Measurements from ENCODE around the gene CEP19. TPM values are rescaled to one million over a fixed set of nuclear protein-coding genes. Genes with fewer than 3 reads are reported as not detected.

The CEP19 gene
- polyA plus RNA-seq, 1 donor (not counting 4 experiments of a cell fraction or from before 2014, with no cell fraction given) = 3.1 TPM

DNA sequence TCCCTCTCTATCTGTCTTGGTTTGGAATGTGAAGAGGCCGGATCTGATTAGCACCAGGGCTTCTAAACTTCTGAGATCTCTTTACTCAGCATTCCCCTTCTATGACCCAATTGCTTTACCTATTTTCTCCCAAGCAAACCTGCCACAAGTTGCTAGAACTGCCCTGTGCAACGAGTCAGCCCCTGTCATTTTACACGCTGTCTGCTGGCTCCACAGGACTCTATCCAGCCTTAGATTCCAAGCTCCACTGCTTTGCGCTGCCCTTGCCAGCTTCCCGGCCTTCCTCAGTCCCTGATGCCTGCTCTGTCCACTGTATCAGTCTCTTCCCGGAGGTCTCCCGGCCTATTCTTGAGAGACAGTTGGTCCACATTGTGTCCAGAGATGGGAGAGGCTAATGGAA is 12.3 kb downstream of the CEP19 start:
- no peak overlapping the region for H3K4me3 ChIP-seq (ENCODE audit: control insufficient read depth in 2 of 3, extremely low read depth in 1 of 3, insufficient read depth in 2 of 3, low read depth in 1 of 3, low read length in 3 of 3)
- H4K20me1 ChIP-seq (ENCODE audit: control insufficient read depth, extremely low read depth, insufficient read depth, low read length) = no peaks in the 10 kb centered on the region
- no peak overlapping the region for H3K9ac ChIP-seq (ENCODE audit: control insufficient read depth, extremely low read depth, insufficient read depth, low read length)
- H3K9me1 ChIP-seq (ENCODE audit: control insufficient read depth, extremely low read depth, insufficient read depth, low read length) = no peaks in the 10 kb centered on the region
- H2AFZ ChIP-seq (ENCODE audit: control insufficient read depth, low read length) = no peak overlapping the region
- no peak overlapping the region for H3K4me2 ChIP-seq (ENCODE audit: control insufficient read depth, extremely low read depth, insufficient read depth, low read depth, low read length)
- DNase-seq (ENCODE audit: low read depth, low spot score) = no peak
- H3K9me3 ChIP-seq (ENCODE audit: control insufficient read depth, low read depth, low read length) = no peaks in the 10 kb centered on the region
- H3K27me3 ChIP-seq (ENCODE audit: control insufficient read depth, extremely low read depth, insufficient read depth, low read length) = no peaks in the 10 kb centered on the region
- FAIRE-seq = no peak
- TF ChIP-seq EZH2 (IDR thresholded peaks at IDR 0.05; ENCODE audit: low read length) (no peak), CTCF (optimal IDR thresholded peaks at IDR 0.05 in 1 of 3, IDR thresholded peaks at IDR 0.05 in 1 of 3, conservative IDR thresholded peaks at IDR 0.05 in 1 of 3; ENCODE audit: extremely low read depth in 1 of 3, insufficient read depth in 2 of 3, low read length in 3 of 3) (no peak)
- H3K27ac ChIP-seq (ENCODE audit: control insufficient read depth, insufficient read depth, low read length) = no peak overlapping the region
- H3K79me2 ChIP-seq (ENCODE audit: control insufficient read depth, insufficient read depth, low read length) = no peaks in the 10 kb centered on the region
- H3K4me1 ChIP-seq (ENCODE audit: control insufficient read depth, extremely low read depth, insufficient read depth, low read length) = no peaks in the 10 kb centered on the region
- dilution Hi-C loops (cut with MboI; ENCODE audit: extremely low pct_ligation_motif_present, low sequenced_read_pairs) = no loop called here
- H3K36me3 ChIP-seq (ENCODE audit: control insufficient read depth in 2 of 2, extremely low read depth in 1 of 2, insufficient read depth in 2 of 2, low read length in 2 of 2) = no peaks in the 10 kb centered on the region

GRCh38 chr3:196697270-196697669 is 14.8 kb downstream of the CEP19 start:
- H2AFZ ChIP-seq (ENCODE audit: control insufficient read depth, low read length) = no peak overlapping the region
- H4K20me1 ChIP-seq (ENCODE audit: control insufficient read depth, extremely low read depth, insufficient read depth, low read length) = no peaks in the 10 kb centered on the region
- H3K36me3 ChIP-seq (ENCODE audit: control insufficient read depth in 2 of 2, extremely low read depth in 1 of 2, insufficient read depth in 2 of 2, low read length in 2 of 2) = no peaks in the 10 kb centered on the region
- H3K4me3 ChIP-seq (ENCODE audit: control insufficient read depth in 2 of 3, extremely low read depth in 1 of 3, insufficient read depth in 2 of 3, low read depth in 1 of 3, low read length in 3 of 3) = no peak overlapping the region
- H3K27me3 ChIP-seq (ENCODE audit: control insufficient read depth, extremely low read depth, insufficient read depth, low read length) = no peaks in the 10 kb centered on the region
- H3K9ac ChIP-seq (ENCODE audit: control insufficient read depth, extremely low read depth, insufficient read depth, low read length) = no peak overlapping the region
- TF ChIP-seq EZH2 (IDR thresholded peaks at IDR 0.05; ENCODE audit: low read length) (no peak), CTCF (optimal IDR thresholded peaks at IDR 0.05 in 1 of 3, IDR thresholded peaks at IDR 0.05 in 1 of 3, conservative IDR thresholded peaks at IDR 0.05 in 1 of 3; ENCODE audit: extremely low read depth in 1 of 3, insufficient read depth in 2 of 3, low read length in 3 of 3) (no peak)
- dilution Hi-C loops (cut with MboI; ENCODE audit: extremely low pct_ligation_motif_present, low sequenced_read_pairs) = no loop called here
- H3K4me1 ChIP-seq (ENCODE audit: control insufficient read depth, extremely low read depth, insufficient read depth, low read length) = no peaks in the 10 kb centered on the region
- no peaks in the 10 kb centered on the region for H3K9me3 ChIP-seq (ENCODE audit: control insufficient read depth, low read depth, low read length)
- FAIRE-seq (no peak), DNase-seq (ENCODE audit: low read depth, low spot score) (no peak)
- H3K4me2 ChIP-seq (ENCODE audit: control insufficient read depth, extremely low read depth, insufficient read depth, low read depth, low read length) = no peak overlapping the region
- no peak overlapping the region for H3K27ac ChIP-seq (ENCODE audit: control insufficient read depth, insufficient read depth, low read length)
- H3K79me2 ChIP-seq (ENCODE audit: control insufficient read depth, insufficient read depth, low read length) = no peaks in the 10 kb centered on the region
- no peaks in the 10 kb centered on the region for H3K9me1 ChIP-seq (ENCODE audit: control insufficient read depth, extremely low read depth, insufficient read depth, low read length)

Data from keratinocyte (primary cell).